ENCODE data around the gene CCDC88B. TPM values are rescaled to one million over a fixed set of nuclear protein-coding genes. Genes with fewer than 3 reads are reported as not detected.
A peak's percentile ranks its signal among the peaks of the same experiment; 100 is the strongest.

Gene CCDC88B
- total RNA-seq, 2 donors from 2014 or later: 111 to 153 TPM

DNA sequence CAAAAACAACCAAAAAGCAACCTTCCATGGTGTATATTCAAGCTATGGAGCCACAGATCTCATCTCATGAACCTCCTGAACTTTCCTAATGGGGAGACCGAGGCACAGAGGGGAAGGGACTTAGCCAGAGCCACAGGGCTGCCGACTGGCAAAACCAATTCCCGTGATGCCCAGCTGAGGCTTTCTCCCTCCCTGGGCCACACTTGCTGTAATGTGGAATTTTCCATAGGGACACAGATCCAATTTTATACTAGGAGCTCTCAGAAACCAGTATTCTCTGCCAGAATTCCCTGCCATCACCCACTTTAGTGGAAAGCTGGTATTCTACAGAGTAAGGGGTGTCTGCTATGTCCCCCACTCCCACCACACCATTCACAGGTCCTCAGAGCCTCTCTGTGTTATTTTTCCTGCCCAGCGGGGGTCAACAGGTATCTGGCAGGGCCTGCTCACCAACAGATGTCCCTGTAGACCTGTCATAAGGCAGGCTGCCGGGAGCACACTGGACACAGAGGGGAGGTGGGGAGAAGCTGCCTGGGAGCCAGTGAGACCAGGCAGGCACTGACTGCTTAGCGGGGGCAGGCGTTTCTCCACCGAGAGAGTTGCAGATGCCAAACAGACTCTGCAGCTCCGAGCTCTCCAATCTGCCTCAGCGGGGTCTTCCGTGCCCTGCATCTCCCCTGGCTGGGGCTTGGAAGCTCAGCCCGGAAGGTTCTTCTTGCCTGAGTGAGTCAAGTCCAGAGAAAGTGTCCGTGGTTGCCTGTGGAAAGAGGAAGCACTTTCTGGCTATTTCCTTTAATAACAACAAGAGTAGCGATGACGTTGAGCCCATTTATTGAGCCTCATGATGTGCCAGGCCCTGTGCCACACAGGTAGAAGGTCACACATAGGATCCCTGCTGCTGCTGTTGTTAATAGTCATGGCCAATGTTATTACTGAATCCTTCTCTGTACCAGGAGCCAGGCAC is 45.3 kb downstream of the CCDC88B start:
- Mint-ChIP-seq H3K27me3 (peaks cover 24% of the 10 kb centered on the region), H3K36me3 (ENCODE audit: low read depth) (peaks cover 2% of the 10 kb centered on the region), H3K4me1 (peaks cover 9% of the 10 kb centered on the region), H3K4me3 (no peak overlapping the region), H3K27ac (no peak overlapping the region)
- DNase-seq (no peak), ATAC-seq (no peak)
- H3K9me3 ChIP-seq (ENCODE audit: control insufficient read depth, low read length, poor library complexity, severe bottlenecking): no peaks in the 10 kb centered on the region

DNA sequence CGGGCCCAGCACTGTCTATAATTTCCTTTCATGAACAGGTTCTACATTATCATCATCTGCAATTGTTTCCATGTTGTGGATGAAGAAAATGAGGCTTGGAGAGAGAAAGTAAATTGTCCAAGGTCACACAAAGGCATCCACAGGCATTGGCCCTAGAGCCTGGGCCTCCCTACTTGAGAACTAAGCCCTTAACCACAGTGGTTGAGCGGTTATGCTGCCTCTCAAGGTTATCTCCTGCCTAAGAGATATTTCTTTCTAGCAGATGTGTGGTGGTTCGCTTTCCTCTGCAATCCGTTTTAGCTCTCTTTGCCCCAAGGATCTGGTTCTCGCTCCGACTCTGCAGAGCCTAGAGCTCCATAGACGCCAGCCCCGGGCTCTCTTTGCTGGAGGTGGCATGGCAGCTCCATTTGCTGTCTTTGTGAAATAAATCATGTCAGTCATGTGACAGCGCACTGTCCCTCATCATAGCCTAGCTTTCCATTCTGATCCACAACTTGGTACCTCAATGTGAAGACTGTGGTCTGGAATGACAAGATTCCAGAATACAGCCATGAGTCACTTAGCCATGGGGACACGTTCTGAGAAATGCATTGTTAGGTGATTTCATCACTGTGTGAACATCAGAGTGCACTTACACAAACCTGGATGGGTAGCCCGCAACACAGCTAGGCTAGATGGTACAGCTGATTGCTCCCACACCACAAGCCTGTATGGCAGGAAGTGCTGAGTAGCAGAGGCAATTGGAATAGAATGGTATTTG is 46.1 kb downstream of the CCDC88B start:
- no peaks in the 10 kb centered on the region for H3K9me3 ChIP-seq (ENCODE audit: control insufficient read depth, low read length, poor library complexity, severe bottlenecking)
- Mint-ChIP-seq H3K27me3 (peaks cover 24% of the 10 kb centered on the region), H3K4me3 (no peak overlapping the region), H3K36me3 (ENCODE audit: low read depth) (peaks cover 2% of the 10 kb centered on the region), H3K4me1 (peaks cover 12% of the 10 kb centered on the region), H3K27ac (no peak overlapping the region)
- DNase-seq (no peak), ATAC-seq (peak; percentile 71)

DNA sequence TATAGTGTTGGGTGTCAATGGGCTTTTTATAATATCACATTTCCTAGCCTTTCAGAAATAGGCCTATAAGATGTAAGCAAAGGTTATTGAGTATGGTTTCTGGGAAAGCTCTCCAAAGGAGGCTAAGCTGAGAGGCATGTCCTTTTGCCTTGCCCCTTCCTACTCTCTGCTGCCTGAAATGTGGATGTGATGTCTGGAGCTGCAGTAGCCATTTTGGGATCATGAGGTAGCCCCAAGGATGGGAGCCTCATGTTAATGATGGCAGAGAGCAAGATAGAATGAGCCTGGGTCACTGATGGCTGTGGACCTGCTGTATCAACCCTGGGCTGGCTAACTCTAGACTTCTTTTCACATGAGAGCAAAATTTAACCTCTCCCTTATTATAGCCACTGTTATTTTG is 47.9 kb downstream of the CCDC88B start:
- no peak overlapping the region for H3K27ac Mint-ChIP-seq

DNA sequence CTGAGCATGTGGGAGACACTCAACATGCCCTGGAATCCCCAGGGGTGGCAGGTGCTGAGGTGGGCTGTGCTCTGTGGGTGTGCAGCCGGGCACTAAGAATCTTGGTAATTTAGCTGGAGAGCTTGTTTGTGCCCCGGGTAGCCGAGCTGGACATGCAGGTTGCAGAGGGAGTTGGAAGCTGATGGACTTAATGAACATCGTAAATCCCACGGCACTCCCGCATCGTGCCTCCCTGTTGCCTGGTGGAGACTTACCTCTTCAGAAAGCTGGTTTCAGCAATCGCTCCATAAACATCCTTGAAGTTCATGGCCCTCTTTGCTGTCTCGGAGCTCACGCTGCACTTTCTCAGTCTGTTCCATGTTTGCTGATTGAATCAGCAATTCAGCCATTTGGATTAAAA is 48.9 kb downstream of the CCDC88B start:
- no peak for DNase-seq
- ATAC-seq: no peak
- no peak overlapping the region for H3K27ac Mint-ChIP-seq

More for the DNA sequence above, 47.9 kb downstream of the CCDC88B start:
- DNase-seq (no peak), ATAC-seq (no peak)
- Mint-ChIP-seq H3K4me3 (no peak overlapping the region), H3K27me3 (peaks cover 19% of the 10 kb centered on the region), H3K36me3 (ENCODE audit: low read depth) (peaks cover 2% of the 10 kb centered on the region), H3K4me1 (peaks cover 12% of the 10 kb centered on the region)
- H3K9me3 ChIP-seq (ENCODE audit: control insufficient read depth, low read length, poor library complexity, severe bottlenecking): no peaks in the 10 kb centered on the region

DNA sequence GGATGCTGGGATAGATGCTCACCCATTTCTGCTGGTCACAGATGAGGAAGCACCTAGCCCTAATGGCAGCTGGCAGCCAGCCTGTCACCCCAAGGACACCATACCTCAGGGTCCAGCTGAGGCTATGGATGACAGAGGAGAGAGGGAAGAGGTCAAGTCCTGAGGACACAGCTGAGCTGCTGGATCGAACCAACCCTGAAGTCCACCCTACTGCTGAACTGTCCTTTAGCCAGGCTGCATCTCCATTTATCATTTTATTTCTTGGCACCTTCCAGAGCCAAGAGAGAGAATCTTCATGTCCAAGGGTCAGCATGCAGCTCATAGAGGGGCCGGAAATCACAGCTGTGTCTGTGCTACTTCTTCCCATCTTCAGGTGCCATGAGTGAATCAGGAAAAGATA is 49.8 kb downstream of the CCDC88B start:
- H3K4me3 Mint-ChIP-seq: no peak overlapping the region
- H3K4me1 Mint-ChIP-seq: peaks cover 12% of the 10 kb centered on the region
- H3K27me3 Mint-ChIP-seq: peaks cover 15% of the 10 kb centered on the region
- H3K27ac Mint-ChIP-seq: no peak overlapping the region
- no peaks in the 10 kb centered on the region for H3K9me3 ChIP-seq (ENCODE audit: control insufficient read depth, low read length, poor library complexity, severe bottlenecking)
- peaks cover 3% of the 10 kb centered on the region for H3K36me3 Mint-ChIP-seq (ENCODE audit: low read depth)
- no peak for ATAC-seq
- no peak for DNase-seq

More for the DNA sequence above, 48.9 kb downstream of the CCDC88B start:
- no peaks in the 10 kb centered on the region for H3K9me3 ChIP-seq (ENCODE audit: control insufficient read depth, low read length, poor library complexity, severe bottlenecking)
- peaks cover 9% of the 10 kb centered on the region for H3K27me3 Mint-ChIP-seq
- peaks cover 2% of the 10 kb centered on the region for H3K36me3 Mint-ChIP-seq (ENCODE audit: low read depth)
- no peak overlapping the region for H3K4me3 Mint-ChIP-seq
- H3K4me1 Mint-ChIP-seq: peaks cover 12% of the 10 kb centered on the region

DNA sequence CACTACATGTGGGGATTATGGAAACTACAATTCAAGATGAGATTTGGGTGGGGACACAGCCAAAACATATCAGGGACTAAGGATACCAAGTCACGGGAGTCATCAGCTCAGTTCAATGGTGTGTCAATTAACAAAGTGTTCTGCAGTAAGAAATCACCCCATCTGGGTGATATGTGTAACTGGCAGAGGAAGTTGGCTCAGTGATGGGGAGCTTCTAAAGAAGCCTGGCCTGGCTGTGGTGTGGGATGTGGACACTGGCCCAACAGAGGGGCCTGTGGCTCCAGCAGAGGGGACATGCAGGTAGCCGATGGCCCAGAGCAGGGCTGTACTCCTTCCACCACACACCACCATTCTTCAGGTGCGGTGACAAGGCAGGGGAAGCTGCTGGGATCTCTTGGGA is 50.6 kb downstream of the CCDC88B start:
- peak overlapping the region; percentile 70 for H3K4me3 Mint-ChIP-seq
- peaks cover 12% of the 10 kb centered on the region for H3K4me1 Mint-ChIP-seq
- no peak for ATAC-seq
- H3K27ac Mint-ChIP-seq: peak overlapping the region; percentile 39
- H3K36me3 Mint-ChIP-seq (ENCODE audit: low read depth): peaks cover 4% of the 10 kb centered on the region
- H3K9me3 ChIP-seq (ENCODE audit: control insufficient read depth, low read length, poor library complexity, severe bottlenecking): no peaks in the 10 kb centered on the region
- DNase-seq: no peak
- H3K27me3 Mint-ChIP-seq: peaks cover 22% of the 10 kb centered on the region

DNA sequence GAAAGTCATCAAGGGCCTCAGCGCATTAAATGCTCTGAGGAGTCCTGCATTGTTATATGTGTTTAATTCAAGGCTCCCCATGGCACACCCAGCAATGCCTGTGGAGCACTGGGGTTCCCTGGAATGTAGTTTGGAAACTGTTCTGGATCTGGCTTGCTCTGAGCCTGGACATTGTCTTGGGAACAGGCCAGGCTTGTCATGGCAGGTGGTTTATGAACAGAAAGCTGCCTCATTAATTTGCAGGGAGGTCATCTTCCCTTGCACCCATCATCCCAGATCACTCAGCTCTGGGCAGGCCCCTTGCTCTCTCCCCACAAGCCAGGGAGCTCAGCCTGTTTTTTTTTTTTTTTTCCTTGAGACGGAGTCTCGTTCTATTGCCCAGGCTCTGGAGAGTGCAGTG is 51.8 kb downstream of the CCDC88B start:
- H3K4me3 Mint-ChIP-seq: no peak overlapping the region
- ATAC-seq: no peak

DNA sequence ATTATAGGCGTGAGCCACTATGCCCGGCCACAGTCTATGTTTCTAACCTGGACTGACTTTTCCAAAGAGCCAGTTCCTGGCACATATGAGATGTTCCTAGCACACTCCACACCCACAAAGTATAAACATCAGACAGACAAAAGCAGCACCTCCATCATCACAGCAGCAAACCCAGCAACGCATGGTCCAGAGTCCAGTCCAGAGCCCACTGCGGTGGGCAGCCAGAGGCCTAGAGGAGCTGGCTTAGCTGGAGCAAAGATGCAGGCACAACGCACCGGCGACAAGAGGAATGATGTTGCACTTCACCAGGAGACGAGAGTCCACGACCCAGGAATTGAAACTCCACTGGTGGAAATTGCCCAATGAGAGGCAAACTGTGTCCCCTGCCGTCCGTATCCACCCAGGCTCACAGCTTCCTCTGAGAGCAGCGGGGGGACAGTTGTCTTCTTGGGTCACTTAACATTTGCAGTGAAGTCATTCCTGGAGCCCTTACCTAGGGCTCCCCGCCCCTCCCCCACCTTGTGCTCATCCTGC is 55.6 kb downstream of the CCDC88B start:
- no peak overlapping the region for H3K27ac Mint-ChIP-seq
- H3K4me3 Mint-ChIP-seq: no peak overlapping the region
- H3K27me3 Mint-ChIP-seq: peaks cover 38% of the 10 kb centered on the region
- DNase-seq (no peak), ATAC-seq (no peak)
- peaks cover 3% of the 10 kb centered on the region for H3K4me1 Mint-ChIP-seq
- no peaks in the 10 kb centered on the region for H3K9me3 ChIP-seq (ENCODE audit: control insufficient read depth, low read length, poor library complexity, severe bottlenecking)
- peaks cover 3% of the 10 kb centered on the region for H3K36me3 Mint-ChIP-seq (ENCODE audit: low read depth)

More for the DNA sequence above, 51.8 kb downstream of the CCDC88B start:
- Mint-ChIP-seq H3K36me3 (ENCODE audit: low read depth) (peaks cover 4% of the 10 kb centered on the region), H3K27ac (no peak overlapping the region), H3K27me3 (peaks cover 22% of the 10 kb centered on the region), H3K4me1 (peaks cover 5% of the 10 kb centered on the region)
- no peaks in the 10 kb centered on the region for H3K9me3 ChIP-seq (ENCODE audit: control insufficient read depth, low read length, poor library complexity, severe bottlenecking)
- no peak for DNase-seq

DNA sequence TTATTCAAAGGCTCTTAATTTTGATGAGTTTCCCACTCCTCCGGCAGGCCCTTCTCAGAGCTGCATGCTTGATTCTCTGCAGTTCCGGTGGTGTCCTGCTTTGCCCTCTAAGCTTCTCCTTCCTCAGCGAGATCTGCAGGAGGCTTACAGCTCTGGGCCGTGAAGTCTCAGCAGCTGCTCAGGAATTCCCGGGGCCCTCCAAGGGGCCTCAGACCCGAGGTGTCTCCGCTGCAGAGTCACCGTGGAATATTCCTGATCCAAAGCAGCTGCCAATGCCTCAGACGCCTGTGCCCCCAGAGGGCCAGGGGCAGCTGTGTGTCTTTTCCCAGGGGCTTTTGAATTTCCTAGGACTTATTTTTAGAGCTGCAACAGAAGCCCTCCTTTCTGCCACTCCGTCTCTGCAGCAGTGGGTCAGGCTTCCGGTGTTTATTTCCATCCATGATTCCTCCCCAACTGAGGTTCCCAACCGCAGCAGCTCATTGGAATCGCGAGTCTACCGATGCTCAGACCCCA is 56.1 kb downstream of the CCDC88B start:
- no peak for DNase-seq
- Mint-ChIP-seq H3K36me3 (ENCODE audit: low read depth) (peaks cover 3% of the 10 kb centered on the region), H3K4me1 (no peaks in the 10 kb centered on the region), H3K27me3 (peaks cover 42% of the 10 kb centered on the region), H3K27ac (no peak overlapping the region), H3K4me3 (no peak overlapping the region)
- no peaks in the 10 kb centered on the region for H3K9me3 ChIP-seq (ENCODE audit: control insufficient read depth, low read length, poor library complexity, severe bottlenecking)
- no peak for ATAC-seq

DNA sequence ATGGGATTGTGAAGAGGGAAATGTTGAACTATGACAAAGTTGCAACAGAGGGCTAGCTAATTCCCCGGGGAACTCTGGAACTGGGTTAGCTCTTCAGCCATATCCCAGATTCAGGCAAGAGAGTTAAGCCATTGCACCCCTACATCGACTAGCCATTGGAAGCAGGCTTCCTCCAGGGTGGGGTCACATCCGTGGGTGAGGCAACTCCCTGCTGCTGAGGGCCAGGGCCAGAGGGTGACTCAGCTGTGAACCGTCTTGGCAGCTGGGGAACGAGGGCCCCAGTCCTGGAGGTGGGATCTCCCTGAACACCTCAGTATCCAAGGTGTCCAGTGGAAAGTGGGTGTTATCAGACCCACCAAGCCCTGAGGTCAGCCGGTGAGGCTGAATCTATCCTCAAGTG is 60.1 kb downstream of the CCDC88B start:
- DNase-seq (no peak), ATAC-seq (no peak)
- H3K9me3 ChIP-seq (ENCODE audit: control insufficient read depth, low read length, poor library complexity, severe bottlenecking): no peaks in the 10 kb centered on the region
- Mint-ChIP-seq H3K4me3 (no peak overlapping the region), H3K27ac (no peak overlapping the region), H3K27me3 (peaks cover 49% of the 10 kb centered on the region), H3K36me3 (ENCODE audit: low read depth) (no peaks in the 10 kb centered on the region), H3K4me1 (no peaks in the 10 kb centered on the region)

DNA sequence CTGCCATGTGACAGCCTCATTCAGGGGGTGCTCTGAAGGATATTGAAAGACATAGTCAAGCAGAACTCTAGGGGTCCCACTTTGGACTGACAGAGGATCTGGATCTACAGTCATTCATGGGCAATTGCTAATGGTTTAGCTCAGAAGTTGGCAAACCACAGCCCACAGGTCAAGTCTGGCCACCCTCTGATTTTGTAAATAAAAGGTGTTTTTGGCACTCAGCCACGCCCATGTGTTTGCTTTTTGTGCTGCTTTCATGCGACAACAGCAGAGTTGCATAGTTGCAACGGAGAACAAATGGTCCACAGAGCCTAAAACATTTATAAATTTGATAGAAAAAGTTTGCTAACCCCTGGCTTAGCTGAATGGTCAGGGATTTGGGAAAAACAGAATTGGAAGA is 60.7 kb downstream of the CCDC88B start:
- no peak for ATAC-seq
- no peak overlapping the region for H3K27ac Mint-ChIP-seq
- no peaks in the 10 kb centered on the region for H3K4me1 Mint-ChIP-seq
- DNase-seq: no peak
- no peak overlapping the region for H3K4me3 Mint-ChIP-seq
- H3K27me3 Mint-ChIP-seq: peaks cover 45% of the 10 kb centered on the region
- H3K36me3 Mint-ChIP-seq (ENCODE audit: low read depth): no peaks in the 10 kb centered on the region
- H3K9me3 ChIP-seq (ENCODE audit: control insufficient read depth, low read length, poor library complexity, severe bottlenecking): no peaks in the 10 kb centered on the region

DNA sequence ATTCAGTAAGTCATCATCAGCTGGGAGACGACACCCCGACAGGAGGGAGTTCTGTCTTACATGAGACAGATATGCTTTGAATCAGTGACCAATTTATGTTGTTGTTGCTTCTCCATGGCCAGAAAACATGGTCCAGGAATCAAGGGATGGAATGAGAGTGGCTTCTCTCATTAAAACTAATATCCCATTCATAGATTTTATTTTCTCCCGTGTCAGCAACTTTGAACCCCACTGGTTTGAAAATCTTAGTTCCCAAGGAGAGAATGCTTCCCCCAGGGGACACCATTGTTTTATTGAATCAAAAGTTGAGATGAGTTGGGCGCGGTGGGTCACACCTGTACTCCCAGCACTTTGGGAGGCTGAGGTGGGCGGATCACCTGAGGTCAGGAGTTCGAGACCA is 61.8 kb downstream of the CCDC88B start:
- H3K27me3 Mint-ChIP-seq: peaks cover 45% of the 10 kb centered on the region
- H3K4me3 Mint-ChIP-seq: no peak overlapping the region
- ATAC-seq (no peak), DNase-seq (no peak)
- no peaks in the 10 kb centered on the region for H3K9me3 ChIP-seq (ENCODE audit: control insufficient read depth, low read length, poor library complexity, severe bottlenecking)
- H3K36me3 Mint-ChIP-seq (ENCODE audit: low read depth): no peaks in the 10 kb centered on the region
- no peaks in the 10 kb centered on the region for H3K4me1 Mint-ChIP-seq
- H3K27ac Mint-ChIP-seq: no peak overlapping the region

DNA sequence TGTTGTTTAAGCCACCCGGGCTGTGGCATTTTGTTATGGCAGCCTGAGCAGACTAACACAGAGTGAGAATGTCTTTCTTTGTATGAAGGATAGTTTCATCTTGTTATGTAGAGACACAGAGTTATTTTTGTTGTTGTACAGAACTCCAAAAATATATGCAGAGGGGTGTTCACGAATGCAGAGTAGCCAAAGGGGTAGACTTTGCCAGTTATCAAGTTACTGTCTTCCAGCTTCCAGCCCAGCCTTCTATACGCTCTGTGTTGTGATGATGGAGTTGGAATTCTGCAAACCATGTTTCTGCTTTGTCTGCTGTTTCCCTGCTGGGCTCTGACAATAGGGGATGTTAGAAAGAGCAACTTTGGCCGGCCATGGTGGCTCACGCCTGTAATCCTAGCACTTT is 63.1 kb downstream of the CCDC88B start:
- Mint-ChIP-seq H3K27ac (no peak overlapping the region), H3K4me1 (no peaks in the 10 kb centered on the region), H3K4me3 (no peak overlapping the region), H3K36me3 (ENCODE audit: low read depth) (peaks cover 4% of the 10 kb centered on the region), H3K27me3 (peaks cover 43% of the 10 kb centered on the region)
- DNase-seq: no peak
- no peak for ATAC-seq
- no peaks in the 10 kb centered on the region for H3K9me3 ChIP-seq (ENCODE audit: control insufficient read depth, low read length, poor library complexity, severe bottlenecking)
